HG03571 (cell line): ENCODE measurements around the gene INHBC.
A peak's percentile ranks its signal among the peaks of the same experiment; 100 is the strongest.
"Not testable (repeated sequence)": the region's sequence is repeated elsewhere in the genome, so short reads cannot be mapped to it uniquely, and the experiment has no call there.

ENCODE experiments used
- ATAC-seq: cut with Tn5 transposase; IDR thresholded peaks from one replicate; pipeline ENCODE4 v1.9.1; 2021; ENCODE audit not compliant: unreplicated experiment

INHBC gene

DNA sequence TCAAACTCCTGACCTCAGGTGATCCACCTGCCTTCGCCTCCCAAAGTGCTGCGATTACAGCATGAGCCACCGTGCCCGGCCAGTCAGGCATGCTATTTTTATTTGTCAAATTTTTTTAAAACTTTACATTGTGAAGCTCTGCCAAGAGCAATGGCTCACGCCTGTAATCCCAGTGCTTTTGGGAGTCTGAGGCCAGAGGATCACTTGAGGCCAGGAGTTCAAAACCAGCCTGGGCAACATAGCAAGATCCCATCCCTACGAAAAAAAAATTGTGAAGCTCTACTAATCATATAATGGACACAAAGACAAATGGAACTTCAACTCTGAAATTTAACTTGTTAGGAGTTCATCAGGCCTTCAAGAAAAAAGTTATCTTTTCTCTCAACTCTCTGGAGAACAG is 5.6 kb upstream of the INHBC start:
- ATAC-seq: no peak

DNA sequence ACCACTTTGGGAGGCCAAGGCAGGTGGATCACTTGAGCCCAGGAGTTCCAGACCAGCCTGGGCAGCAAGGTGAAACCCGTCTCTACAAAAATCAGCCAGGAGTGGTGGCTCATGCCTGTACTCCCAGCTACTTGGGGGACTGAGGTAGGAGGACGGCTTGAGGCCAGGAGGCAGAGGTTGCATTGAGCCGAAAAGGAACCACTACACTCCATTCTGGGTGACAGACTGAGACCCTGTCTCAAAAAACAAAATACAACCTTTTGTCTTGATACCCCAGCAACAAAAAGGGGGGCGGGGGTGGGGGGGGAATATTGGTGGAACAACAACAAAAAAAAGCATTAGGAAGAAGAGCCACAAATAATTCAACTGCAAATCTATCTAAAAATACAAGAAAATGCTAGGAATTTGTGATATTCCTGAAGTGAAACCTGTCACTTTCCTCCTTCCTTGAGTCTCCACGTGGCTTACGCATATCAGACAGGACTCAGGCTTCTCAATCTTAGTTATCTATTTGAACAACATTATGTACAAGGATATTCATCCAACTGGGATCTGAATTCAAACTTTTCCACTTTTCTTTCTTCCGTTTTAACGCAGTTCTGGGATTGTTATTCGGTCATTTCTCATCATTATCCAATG is 5.0 kb upstream of the INHBC start:
- no peak for ATAC-seq

DNA sequence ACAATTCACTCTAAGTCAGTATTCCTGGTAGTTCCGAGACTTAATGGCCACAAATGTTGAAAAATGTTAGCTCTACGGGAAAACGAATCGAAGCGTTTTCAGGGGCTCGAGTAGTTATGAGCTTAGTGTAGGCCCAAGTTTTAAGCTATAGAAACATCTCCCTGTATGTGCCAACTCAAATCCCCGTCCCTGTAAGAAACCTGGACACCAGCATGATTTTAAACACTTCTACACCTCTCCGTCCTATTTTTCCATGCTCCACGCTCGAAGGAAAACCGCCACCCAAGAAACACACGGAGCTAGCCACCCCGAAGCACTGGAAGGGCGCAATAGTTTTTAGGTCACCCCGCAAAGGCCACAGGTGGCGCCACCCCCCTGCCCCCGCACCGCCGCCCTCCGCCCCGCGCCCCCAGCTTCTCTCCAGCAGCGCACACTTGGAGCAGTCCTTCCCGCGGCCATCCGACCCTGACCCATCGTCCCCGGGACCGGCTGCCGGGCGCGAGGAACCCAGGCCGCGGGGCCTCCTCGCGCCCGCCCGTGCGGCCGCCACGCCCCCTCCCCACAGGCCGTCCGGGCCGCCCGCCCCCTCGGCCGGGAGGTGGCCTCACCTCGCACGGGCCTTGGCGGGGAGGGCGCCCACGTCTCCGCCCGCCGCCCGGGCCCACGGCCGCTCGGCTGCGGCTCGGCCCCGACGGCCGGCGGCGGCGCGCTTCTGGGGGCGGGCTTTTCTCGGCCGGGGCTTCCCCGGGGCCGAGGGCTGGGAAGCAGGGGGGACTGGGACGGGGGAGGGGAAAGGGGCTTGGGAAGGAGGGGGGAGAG is 4.3 kb upstream of the INHBC start:
- ATAC-seq: peak; percentile 31

DNA sequence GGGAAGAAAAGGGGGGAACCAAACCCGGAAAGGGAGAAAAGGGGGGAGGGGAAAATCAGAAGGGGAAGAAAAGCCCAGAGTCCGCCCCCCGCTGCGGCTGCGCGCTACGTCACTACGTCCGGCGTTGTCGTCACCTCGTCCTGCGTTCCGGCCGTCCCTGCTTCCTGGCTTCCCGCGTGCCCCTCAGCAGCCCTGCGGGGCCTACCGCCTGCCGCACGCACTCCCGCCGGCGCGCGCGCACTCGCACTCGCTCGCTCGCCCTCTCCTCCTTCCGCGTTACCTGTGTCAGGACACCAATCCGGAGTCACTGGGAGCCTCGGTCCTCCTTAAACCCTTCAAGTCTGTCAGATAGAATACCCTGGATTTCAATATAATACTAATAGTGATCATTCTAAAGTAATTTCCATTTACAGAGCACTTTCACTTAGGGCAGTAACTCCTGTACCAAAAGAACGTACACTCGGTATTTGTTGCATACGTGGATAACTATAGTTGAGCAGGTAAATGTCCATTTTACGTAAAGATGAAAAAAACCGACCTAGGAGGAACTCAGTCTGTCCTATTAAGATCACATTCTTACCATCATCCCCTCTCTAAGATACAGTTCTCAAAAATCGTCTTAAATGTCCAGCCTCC is 3.5 kb upstream of the INHBC start, which contains the start of gene R3HDM2:
Gene R3HDM2, minus strand, starts transcription at position 113 of the 636 bp plus-strand sequence. CDS start 120,615 bp downstream, outside the sequence.
- peak; percentile 94 for ATAC-seq

DNA sequence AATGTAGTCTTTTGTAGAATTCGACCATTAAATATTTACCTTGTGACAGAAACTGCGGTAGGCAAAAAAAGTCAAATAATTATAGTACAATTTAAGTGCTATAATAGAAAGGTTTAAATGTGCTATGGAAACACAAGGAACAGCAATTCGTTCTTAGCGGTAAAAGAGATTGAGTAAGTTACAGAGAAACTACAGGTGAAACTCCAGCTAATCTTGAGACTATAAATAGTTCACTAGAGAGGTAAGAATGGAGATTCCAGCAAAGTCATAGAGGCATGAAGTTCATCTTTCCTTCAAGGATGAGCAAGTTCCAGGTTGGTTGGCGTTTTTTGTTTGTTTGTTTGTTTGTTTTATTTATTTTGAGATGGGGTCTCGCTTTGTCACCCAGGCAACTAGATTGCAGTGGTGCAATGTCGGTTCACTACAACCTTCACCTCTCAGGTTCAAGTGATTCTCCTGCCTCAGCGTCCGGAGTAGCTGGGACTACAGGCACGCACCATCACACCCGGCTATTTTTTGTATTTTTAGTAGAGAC is 2.9 kb upstream of the INHBC start:
- no peak for ATAC-seq

DNA sequence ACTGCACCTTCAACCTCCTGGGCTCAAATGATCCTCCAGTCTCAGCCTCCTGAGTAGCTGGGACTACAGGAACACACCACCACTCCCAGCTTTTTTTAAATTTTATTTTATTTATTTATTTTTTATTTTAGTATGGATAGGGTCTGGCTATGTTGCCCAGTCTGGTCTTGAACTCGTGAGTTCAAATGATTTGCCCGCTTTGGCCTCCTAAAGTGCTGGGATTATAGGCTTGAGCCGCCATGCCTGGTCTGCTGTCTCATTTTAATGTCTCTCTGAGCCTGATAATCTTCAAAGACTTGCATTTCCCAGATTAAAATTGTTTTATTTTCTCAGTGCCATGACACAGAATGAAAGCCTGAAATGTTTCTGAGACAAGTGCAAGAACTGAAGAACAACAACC is 1.2 kb upstream of the INHBC start:
- ATAC-seq: no peak

DNA sequence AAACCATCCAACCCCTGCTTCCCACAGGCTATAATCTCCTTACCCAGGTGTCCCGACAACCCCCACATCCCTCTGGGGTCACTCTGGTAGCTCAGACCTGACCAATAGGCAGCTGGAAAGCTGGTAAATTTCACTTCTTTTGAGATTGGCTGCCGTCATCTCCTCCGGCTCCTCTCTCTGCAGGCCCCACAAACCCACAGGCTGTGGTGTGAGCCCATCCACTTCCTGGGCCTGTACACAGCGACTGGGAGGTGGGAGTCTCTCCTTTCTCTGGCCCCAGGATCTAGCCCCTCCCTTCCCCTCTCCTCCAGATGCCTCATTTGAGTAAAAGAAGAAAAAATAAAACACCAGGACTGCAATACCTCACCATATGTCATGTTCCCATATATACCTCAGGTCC is 709 bp downstream of the INHBC start:
- no peak for ATAC-seq

DNA sequence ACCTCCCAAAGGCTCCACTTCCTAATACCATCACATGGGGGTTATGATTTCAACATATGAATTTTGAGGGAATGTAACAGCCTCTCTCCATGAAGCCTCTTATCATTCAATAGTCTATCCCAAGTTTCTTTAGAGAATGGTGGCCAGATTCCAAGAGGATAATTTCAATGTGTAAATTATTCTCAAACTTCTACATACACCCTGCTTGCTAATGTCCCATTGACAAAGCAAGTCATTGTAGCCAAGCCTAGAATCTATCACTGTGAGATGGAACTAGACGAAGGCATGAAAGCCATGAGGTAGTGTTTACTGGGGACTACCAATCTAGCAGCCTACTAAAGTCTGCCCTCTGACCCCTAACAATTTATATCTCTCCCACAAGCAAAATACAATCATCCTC is 3.8 kb downstream of the INHBC start:
- ATAC-seq: no peak

DNA sequence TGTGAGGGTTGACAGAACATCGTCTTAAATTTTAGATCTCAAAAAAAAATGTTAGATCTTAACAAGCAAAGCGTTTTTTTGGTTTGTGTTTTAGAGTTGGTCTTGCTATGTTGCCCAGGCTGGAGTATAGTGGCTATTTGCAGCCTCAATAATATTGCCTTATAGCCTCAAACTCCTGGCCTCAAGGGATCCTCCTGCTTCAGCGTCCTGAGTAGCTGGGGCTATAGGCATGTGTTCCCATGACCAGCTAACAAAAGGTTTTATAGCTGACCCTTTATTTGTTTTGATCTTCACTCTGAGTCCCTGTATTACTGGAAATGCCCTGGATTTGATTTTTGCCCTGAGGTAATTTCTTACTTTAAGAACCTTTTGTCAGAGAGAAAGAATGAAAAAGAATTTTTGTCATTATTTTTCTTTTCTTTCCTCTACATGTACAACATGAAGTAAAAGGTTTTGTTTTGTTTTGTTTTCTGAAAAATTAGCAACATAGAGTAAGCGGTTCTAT is 5.2 kb downstream of the INHBC start:
- no peak for ATAC-seq

DNA sequence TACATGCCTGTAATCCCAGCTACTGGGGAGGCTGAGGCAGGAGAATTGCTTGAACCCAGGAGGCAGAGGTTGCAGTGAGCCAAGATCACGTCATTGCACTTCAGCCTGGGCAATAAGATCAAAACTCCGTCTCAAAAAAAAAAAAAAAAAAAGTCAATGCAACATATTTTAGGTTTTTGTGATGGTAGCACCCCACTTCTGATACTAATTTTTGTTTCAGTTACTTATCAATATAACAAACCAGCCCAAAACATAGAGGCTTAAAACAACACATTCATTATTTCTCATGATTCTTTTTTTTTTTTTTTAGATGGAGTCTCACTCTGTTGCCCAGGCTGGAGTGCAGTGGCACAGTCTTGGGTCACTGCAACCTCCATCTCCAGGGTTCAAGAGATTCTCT is 6.8 kb downstream of the INHBC start:
- not testable (repeated sequence) for ATAC-seq

DNA sequence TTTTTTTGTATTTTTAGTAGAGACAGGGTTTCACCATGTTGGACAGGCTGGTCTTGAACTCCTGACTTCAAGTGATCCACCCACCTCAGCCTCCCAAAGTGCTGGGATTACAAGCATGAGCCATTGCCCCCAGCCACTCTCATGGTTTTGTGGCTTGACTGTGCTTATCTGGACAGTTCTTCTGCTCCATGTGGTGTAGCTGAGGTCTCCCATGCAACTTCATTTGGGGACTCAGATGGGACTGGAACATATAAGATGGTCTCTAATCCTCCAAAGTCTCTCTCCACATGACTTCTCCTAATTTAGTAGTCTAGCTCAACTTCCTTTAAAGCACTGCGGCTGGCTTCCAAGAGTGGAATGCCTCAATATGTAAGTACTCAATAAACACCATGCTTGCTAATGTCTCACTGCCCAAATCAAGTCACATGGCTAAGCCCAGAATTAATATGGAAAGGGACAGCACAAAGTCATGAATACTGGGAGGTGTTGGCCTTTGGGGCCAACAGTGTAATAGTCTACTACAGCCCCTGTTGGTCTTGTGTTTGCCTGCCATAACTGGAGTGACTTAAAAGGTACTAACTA is 7.4 kb downstream of the INHBC start:
- no peak for ATAC-seq

DNA sequence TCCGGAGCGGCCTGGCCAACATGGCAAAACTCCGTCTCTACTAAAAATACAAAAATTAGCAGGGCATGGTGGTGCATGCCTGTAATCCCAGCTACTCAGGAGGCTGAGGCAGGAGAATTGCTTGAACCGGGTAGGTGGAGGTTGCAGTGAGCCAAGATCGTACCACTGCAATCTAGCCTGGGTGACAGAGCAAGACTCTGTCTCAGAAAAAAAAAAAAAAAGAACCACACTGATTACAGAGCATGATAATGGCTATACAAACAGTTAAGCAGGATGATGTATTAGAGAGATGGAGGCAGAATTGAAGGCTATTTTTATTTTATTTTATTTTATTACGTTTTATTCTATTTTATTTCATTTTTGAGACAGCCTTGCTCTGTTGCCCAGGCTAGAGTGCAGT is 9.8 kb downstream of the INHBC start:
- not testable (repeated sequence) for ATAC-seq

DNA sequence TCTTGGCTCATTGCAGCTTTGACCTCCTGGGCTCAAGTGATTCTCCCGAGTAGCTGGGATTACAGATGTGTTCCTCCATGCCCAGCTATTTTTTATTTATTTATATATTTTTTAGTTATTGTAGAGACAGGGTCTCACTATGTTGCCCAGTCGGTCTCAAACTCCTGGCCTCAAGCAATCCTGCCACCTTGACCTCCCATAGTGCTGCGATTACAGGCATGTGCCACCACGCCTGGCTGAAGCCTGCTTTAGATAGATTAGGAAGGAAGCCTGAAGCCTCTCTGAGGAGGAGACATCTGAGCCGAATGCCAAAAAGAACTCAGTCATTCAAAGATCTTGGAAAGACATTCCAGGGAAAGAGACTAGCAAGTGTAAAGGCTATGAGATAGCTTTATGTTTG is 10.2 kb downstream of the INHBC start:
- no peak for ATAC-seq

DNA sequence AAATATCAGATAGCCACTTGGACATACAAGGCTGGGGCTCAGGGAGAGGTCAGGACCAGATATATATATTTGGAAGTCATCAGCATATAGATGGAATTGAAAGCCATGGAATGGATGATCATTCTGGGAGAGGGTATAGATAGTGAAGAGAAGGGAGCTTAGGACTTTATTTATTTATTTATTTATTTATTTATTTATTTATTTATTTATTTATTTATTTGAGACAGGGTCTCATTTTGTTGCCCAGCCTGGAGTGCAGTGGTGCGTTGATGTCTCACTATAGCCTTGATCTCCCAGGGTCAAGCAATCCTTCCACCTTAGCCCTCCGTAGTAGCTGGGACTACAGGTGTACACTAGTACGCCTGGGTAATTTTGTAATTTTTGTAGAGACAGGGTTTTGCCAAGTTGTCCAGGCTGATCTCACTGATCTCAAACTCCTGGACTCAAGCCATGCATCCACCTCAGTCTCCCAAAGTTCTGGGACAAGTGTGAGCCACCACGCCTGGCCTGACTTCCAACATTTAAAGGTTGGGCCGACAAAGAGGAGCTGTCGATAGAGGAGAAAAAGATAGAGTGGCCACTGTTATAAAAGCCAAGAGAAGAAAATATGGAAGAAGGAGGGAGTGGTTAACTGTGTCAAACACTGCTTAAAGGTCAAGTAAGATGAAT is 11.8 kb downstream of the INHBC start:
- no peak for ATAC-seq

DNA sequence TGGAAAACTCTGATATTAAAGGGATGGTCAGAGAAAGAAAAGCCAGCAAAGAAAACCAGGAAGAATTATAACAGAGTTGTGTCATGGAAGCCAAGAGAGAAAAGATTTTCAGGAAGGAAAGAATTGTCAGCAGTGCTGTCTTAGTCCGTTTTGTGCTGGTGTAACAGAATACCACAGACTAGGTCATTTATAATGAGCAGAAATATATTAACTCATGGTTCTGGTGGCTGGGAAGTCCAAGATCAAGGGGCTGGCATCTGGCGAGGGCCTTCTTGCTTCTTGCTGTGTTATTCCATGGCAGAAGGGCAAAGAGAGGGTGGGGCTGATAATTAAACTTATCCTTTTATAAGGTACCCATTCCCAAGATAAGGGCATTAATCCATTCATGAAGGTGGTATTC is 14.1 kb downstream of the INHBC start:
- no peak for ATAC-seq

DNA sequence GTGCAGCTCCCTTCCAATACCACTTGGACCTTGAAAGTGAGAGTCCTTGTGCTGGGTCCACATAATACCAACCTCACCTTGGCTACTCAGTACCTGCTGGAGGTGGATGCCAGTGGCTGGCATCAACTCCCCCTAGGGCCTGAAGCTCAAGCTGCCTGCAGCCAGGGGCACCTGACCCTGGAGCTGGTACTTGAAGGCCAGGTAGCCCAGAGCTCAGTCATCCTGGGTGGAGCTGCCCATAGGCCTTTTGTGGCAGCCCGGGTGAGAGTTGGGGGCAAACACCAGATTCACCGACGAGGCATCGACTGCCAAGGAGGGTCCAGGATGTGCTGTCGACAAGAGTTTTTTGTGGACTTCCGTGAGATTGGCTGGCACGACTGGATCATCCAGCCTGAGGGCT is 14.8 kb downstream of the INHBC start:
- ATAC-seq: no peak

DNA sequence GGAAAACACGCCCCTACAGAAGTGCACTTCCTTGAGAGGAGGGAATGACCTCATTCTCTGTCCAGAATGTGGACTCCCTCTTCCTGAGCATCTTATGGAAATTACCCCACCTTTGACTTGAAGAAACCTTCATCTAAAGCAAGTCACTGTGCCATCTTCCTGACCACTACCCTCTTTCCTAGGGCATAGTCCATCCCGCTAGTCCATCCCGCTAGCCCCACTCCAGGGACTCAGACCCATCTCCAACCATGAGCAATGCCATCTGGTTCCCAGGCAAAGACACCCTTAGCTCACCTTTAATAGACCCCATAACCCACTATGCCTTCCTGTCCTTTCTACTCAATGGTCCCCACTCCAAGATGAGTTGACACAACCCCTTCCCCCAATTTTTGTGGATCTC is 15.5 kb downstream of the INHBC start:
- no peak for ATAC-seq

DNA sequence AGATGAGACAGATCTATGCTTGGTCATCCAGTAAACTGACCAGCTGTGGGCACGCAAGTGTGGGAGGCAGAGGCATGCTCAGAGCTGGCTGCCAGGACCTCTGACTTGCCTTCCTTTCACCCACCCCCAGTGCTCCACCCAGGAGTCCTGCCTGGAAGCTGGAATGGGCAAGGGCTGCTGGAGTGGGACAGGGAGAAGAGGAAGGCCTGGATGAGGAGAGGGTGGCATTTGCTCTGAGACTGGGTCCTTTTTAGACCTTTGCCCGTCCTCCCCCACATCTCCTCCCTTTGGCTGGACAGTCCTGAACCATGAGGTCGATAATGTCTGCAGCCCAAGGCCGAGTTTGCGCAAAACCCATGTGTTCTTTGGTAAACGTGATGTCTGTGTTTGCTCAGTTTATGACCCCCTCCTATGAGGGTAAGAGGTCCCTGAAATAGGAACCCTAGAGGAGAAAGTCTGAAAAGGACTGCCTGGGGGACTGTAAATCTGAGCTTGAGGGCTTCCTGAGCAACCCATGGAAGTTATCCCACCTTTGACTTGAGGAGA is 16.7 kb downstream of the INHBC start:
- ATAC-seq: no peak

DNA sequence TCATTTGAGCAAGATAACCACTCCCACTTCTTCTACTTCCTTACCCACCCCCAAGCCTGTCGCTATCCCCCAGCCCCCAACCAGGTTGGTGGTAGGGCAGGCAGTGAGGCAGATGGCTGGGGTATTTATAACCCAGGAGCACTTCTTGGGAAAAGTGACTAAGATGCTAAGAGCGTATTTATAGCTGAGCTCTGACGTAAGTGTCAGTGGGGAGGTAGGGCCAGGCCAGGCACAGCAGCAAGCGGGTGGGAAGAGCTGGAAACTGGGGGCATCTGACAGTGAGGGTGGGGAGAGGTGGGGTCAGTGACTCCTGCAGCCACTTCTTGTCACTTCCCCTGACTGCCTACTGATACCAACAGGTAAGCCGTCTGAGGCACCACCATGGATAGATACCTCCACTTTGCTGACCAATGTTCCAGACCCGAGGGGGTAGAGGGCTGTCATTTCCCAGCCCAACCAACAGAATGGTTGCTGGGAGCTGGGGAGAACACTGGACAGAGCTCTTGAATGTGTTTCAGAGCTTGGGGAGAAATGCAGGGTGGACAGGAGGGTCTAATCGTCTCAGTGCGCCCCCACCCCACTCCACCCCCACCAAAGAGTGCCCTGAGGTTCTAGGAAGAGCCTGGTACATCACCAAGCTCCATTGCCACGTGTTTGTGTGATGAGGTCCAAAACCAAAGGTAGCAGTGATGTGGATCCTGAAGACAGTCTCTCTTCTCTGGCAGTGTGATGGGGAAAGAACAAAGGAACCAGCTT is 17.8 kb downstream of the INHBC start:
- no peak for ATAC-seq
